GM10248 (cell line): Measurements from ENCODE around the gene DNMT3B.

Experiments used
- CTCF ChIA-PET: fragments of 300-600 bp; sonication (Branson Sonifier 250); formaldehyde crosslinking; extraction: SDS; loops from one replicate; lab custom pipeline; 2021; ENCODE audit warnings: antibody characterized with exemption; lab: Yijun Ruan, JAX
- POLR2A ChIA-PET: fragments of 350-650 bp; sonication (Branson Sonifier 250); formaldehyde crosslinking; extraction: SDS; loops from one replicate; lab custom pipeline; 2020; ENCODE audit warnings: antibody characterized with exemption; lab: Yijun Ruan, JAX
- DNase-seq: peaks from one replicate; pipeline ENCODE4 v3.0.0; 2012; ENCODE audit errors: extremely low spot score
- TF ChIP-seq, protein P1 (sequence below): IDR thresholded peaks from 2 replicates; pipeline ENCODE4 v1.5.1; 2012; ENCODE audit warnings: mild to moderate bottlenecking, low read depth; ENCODE audit errors: extremely low read depth, missing control alignments, control extremely low read depth

Gene DNMT3B

DNA sequence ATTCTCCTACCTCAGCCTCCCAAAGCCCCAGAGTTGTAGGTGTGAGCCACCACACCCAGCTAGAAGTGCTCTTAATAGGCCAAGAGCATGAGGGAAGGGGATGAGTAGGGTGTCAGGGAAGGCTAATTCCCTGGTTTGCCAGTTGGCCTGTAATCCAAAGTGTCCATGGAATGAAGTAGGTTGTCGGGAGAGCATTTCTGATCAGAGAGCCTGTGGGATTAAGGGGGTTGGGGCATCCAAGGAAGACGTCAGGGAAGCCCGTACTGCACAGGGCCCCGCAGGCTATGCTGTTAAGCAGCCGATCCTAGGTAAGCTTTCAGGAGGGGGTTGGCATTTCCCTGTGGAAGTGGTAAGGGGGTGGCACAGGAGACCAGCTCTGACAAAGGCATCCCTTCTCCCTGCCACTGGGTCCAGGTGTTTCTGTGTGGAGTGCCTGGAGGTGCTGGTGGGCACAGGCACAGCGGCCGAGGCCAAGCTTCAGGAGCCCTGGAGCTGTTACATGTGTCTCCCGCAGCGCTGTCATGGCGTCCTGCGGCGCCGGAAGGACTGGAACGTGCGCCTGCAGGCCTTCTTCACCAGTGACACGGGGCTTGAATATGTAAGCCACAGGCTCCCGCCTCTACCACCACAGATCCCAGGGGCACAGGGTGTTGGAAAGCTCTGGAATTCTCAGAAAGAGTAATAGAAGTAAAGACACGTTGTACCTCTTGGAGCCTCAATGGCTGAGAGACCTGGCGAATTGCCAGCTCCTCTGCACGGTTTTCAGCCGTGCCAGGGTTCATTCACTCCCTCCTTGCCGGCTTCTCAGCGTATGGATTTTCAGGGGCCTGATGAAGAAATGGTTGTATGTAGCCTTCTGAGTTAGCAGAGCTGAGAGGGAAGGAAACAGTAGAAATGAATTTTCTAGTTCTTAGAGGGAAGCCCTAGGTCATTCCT is 36.1 kb downstream of the DNMT3B start:
- ChIA-PET POLR2A (no interaction called here), CTCF (interaction anchor here (1.0 to 3.7 kb wide), 4 partner anchors 8 to 501 kb away, joined by 3 to 19 read pairs (median 8); no protein-coding TSS in a partner anchor)
- TF ChIP-seq, protein P1, sequence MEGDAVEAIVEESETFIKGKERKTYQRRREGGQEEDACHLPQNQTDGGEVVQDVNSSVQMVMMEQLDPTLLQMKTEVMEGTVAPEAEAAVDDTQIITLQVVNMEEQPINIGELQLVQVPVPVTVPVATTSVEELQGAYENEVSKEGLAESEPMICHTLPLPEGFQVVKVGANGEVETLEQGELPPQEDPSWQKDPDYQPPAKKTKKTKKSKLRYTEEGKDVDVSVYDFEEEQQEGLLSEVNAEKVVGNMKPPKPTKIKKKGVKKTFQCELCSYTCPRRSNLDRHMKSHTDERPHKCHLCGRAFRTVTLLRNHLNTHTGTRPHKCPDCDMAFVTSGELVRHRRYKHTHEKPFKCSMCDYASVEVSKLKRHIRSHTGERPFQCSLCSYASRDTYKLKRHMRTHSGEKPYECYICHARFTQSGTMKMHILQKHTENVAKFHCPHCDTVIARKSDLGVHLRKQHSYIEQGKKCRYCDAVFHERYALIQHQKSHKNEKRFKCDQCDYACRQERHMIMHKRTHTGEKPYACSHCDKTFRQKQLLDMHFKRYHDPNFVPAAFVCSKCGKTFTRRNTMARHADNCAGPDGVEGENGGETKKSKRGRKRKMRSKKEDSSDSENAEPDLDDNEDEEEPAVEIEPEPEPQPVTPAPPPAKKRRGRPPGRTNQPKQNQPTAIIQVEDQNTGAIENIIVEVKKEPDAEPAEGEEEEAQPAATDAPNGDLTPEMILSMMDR = no peak
- DNase-seq = no peak

DNA sequence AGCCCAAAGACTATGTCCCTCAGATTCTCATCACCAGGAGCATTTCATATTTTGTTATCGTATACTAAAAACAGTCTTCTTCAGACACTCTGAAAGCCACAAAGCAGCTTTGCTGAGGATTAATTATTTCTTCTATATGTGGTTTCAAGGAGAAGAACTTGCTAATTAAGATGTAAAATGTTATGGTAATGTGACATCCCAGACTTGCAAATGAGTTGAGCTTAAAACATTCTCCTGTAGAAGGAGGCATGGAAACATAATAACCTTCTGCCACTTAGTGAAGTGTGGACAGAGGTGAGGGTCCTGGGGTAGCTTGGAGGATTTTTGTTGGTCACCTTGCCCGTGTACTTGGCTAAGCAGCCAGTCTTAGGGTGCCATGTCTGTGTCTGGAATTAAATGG is 40.9 kb downstream of the DNMT3B start:
- ChIA-PET CTCF (interaction anchor here (1.1 to 3.1 kb wide), 3 partner anchors 13 to 24 kb away, joined by 3 to 13 read pairs (median 11); no protein-coding TSS in a partner anchor), POLR2A (no interaction called here)
- no peak for DNase-seq
- TF ChIP-seq, protein P1 = no peak

DNA sequence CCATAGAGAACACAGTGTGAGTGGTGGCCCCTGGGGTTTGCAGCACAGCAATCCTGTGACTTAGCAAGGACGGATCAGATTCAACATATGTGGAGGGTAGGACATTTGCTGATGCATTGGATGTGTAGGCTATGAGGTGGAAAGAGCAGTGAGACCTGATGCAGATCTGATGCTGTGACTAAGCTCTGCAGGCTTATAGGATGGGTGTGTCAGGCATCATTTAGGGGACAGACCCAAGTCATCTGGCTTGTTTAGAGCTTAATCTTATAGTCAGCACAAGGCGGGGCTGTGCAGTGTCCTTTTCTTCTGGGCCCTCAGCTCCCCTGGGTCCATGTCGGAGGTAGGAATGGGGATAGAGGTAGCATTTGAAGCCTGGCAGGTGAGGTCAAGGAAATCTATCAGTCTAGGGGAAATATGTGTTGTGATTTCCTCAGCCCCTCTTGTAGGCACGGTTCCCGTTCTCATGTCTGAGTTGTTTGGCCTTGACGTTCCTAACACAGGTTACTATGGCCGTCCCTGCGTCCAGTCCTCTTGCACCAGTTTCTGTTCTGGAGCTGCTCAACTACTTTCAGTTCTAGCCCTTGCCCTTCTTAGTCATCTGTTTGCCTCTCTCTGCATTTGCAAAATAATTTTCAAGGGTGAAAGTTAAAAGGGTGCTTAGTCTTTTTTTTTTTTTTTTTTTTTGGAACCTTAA is 42.0 kb downstream of the DNMT3B start:
- DNase-seq = peak; percentile 7
- POLR2A ChIA-PET = no interaction called here
- CTCF ChIA-PET = interaction anchor here (1.9 to 3.1 kb wide), 3 partner anchors 14 to 26 kb away, joined by 10 to 13 read pairs (median 11); no protein-coding TSS in a partner anchor
- TF ChIP-seq, protein P1 = no peak

DNA sequence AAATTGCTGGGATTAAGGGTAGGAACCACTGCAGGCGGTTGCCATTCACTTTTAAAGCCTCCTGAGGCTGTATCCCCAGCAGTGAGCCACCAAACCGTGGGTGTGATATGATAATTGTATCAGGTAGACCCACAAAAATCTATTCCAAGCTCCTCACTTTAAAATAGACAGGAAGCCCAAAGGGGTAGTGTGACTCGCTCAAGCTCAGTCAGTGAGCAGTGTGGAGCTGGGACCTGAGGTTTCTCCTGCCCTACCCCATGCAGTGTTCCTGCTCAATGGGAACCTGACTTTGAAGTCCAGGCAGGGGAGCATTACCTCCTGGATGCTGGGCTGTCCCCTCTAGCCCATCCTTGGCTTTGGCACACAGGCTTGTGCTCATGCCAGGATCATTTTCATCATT is 42.6 kb downstream of the DNMT3B start:
- no peak for DNase-seq
- TF ChIP-seq, protein P1 = no peak
- ChIA-PET POLR2A (no interaction called here), CTCF (interaction anchor here (0.9 to 1.9 kb wide), 3 partner anchors 12 to 26 kb away, joined by 3 to 10 read pairs (median 4); no protein-coding TSS in a partner anchor)

DNA sequence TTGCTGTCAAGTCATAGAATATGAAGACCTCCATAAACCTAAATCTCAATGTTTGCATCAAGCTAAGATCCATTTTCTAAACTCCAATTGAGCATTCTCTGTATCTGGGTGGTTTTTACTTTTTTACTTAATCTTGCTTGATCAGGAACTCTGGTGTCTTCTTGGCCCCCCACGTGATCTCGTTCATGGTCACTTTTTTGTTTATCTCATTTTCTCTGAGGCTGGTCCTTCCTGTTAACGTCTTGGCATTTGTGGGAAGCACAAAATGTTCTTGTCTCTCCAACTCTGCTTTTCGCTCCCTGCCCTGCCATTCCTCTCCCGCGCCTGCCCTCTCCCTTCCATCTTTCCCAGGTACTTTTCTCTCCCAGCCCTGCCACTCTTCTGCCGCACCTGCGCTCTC is 43.5 kb downstream of the DNMT3B start:
- TF ChIP-seq, protein P1 = no peak
- POLR2A ChIA-PET = no interaction called here
- CTCF ChIA-PET = interaction anchor here (0.9 to 1.9 kb wide), 5 partner anchors 9 to 27 kb away, joined by 3 to 10 read pairs (median 4); no protein-coding TSS in a partner anchor
- DNase-seq = no peak

DNA sequence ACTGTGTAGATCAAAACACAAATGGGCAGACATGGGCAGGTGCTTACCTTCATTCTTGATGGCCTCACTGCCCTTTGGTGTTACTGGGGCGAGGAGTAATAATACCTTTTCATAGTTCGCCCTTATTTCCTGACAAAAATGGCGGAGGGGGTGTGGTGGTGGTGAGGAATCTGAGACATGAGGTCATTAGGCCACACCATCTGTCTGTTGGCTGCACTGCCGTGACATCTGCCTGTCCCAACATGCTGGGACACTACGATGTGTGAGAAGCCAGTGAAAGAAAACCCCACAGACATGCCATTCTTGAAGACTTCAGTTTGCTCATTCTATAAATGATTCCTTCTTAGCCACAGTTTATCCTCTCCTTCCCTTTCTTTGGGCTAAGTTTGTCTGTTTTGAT is 44.2 kb downstream of the DNMT3B start:
- DNase-seq = no peak
- TF ChIP-seq, protein P1 = no peak
- CTCF ChIA-PET = interaction anchor here (1.1 to 1.9 kb wide), 2 partner anchors 10 to 28 kb away, joined by 5 to 10 read pairs; no protein-coding TSS in a partner anchor
- POLR2A ChIA-PET = no interaction called here
